K562 (cell line): Measurements from ENCODE around the gene PALM3. TPM values are rescaled to one million over a fixed set of nuclear protein-coding genes. Genes with fewer than 3 reads are reported as not detected.

Source experiments
- DACH1 ChIP-seq: fragments of 450-650 bp; IDR thresholded peaks from 2 replicates; pipeline ENCODE4 v1.6.1; 2018; ENCODE audit not compliant: partially characterized antibody
- DNMT1 ChIP-seq: fragments of 450-650 bp; IDR thresholded peaks from 2 replicates; pipeline ENCODE4 v1.6.1; 2016; ENCODE audit warnings: antibody characterized with exemption, mild to moderate bottlenecking
- EGR1 ChIP-seq: fragments of 450-650 bp; conservative IDR thresholded peaks from 2 replicates; pipeline ENCODE4 v1.6.1; 2017; ENCODE audit warnings: mild to moderate bottlenecking
- EHMT2 ChIP-seq: fragments of 450-650 bp; IDR thresholded peaks from 2 replicates; pipeline ENCODE4 v1.6.1; 2018; ENCODE audit warnings: antibody characterized with exemption
- ELF4 ChIP-seq: fragments of 450-650 bp; formaldehyde crosslinking; IDR thresholded peaks from 2 replicates; pipeline ENCODE4 v1.4.0; 2022; ENCODE audit warnings: missing genetic modification characterization
- FIP1L1 ChIP-seq: fragments of 200-400 bp; formaldehyde crosslinking; IDR thresholded peaks from 2 replicates; pipeline ENCODE4 v1.6.1; 2018; ENCODE audit warnings: mild to moderate bottlenecking, low read depth, low read length; ENCODE audit not compliant: poor library complexity, severe bottlenecking
- FOSL1 ChIP-seq: fragments of 200-800 bp; sonication (Bioruptor generic); conservative IDR thresholded peaks from 2 replicates; pipeline ENCODE4 v1.6.1; 2016; ENCODE audit warnings: missing genetic modification characterization, missing compliant biosample characterization
- FOXP1 ChIP-seq: sonication (generic); formaldehyde crosslinking; IDR thresholded peaks from 2 replicates; pipeline ENCODE4 v1.8.0; 2022; ENCODE audit warnings: mild to moderate bottlenecking, missing genetic modification reagents
- HMGN3 ChIP-seq: IDR thresholded peaks from 2 replicates; pipeline ENCODE4 v1.6.1; 2011; ENCODE audit warnings: borderline replicate concordance, low read depth, mild to moderate bottlenecking, mixed read lengths, low read length; ENCODE audit not compliant: insufficient read length; ENCODE audit errors: extremely low read depth
- NCOR1 ChIP-seq: fragments of 450-650 bp; IDR thresholded peaks from 2 replicates; pipeline ENCODE4 v1.6.1; 2016; ENCODE audit warnings: mild to moderate bottlenecking, moderate library complexity
- NR1H2 ChIP-seq: sonication (generic); formaldehyde crosslinking; IDR thresholded peaks from 2 replicates; pipeline ENCODE4 v1.4.0; 2020; ENCODE audit warnings: mild to moderate bottlenecking, missing genetic modification reagents
- PTRF ChIP-seq: fragments of 450-650 bp; IDR thresholded peaks from 2 replicates; pipeline ENCODE4 v1.6.1; 2016; ENCODE audit warnings: mild to moderate bottlenecking, missing genetic modification characterization, missing compliant biosample characterization
- TAF15 ChIP-seq: fragments of 200-400 bp; formaldehyde crosslinking; IDR thresholded peaks from 2 replicates; pipeline ENCODE4 v1.6.1; 2017; ENCODE audit warnings: mild to moderate bottlenecking, low read depth, low read length, moderate library complexity
- ZNF57 ChIP-seq: fragments of 450-650 bp; formaldehyde crosslinking; IDR thresholded peaks from 2 replicates; pipeline ENCODE4 v1.4.0; 2020; ENCODE audit warnings: mild to moderate bottlenecking, moderate library complexity
- ZNF695 ChIP-seq: fragments of 450-650 bp; formaldehyde crosslinking; IDR thresholded peaks from 2 replicates; pipeline ENCODE4 v1.4.0; 2020; ENCODE audit warnings: mild to moderate bottlenecking, moderate library complexity
- ZSCAN32 ChIP-seq: fragments of 450-650 bp; formaldehyde crosslinking; IDR thresholded peaks from 2 replicates; pipeline ENCODE4 v1.4.0; 2020; ENCODE audit warnings: mild to moderate bottlenecking, moderate library complexity
- polyA plus RNA-seq, 8 experiments: library from polyadenylated mRNA; depleted of rRNA in 4 of 8; stranded (reverse) in 5 of 8; unstranded in 3 of 8; fragments of >200 nt; fragmentation: Nextera tagmentation in 2 of 8; fragmentation: Illumina TruSeq in 1 of 8; extraction: Ambion mirVana in 2 of 8; extraction: Trizol in 1 of 8; gene quantifications; 2 replicates each; pipeline versions ENCODE4 v1.2.1 to v1.2.3, GENCODE V29; 2011 to 2014; ENCODE audit warnings: inconsistent platforms in 1 of 8, missing spikeins in 1 of 8
- total RNA-seq, 7 experiments: library from RNA; depleted of rRNA in 6 of 7; stranded (reverse); fragments of >200 nt in 6 of 7; fragmentation: Illumina TruSeq in 2 of 7; extraction: Trizol in 2 of 7; gene quantifications; 2 replicates each; pipeline versions ENCODE4 v1.2.1 to v1.2.3, GENCODE V29; 2011 to 2021; ENCODE audit warnings: low replicate concordance in 1 of 7
- TF ChIP-seq, protein P1 (sequence below): fragments of 250-450 bp; sonication (Bioruptor Pico); IDR thresholded peaks from 2 replicates; pipeline ENCODE4 v1.4.0; 2020; ENCODE audit warnings: mild to moderate bottlenecking
- TF ChIP-seq, protein P2 (sequence below): fragments of 250-450 bp; sonication (Bioruptor Pico); IDR thresholded peaks from 2 replicates; pipeline ENCODE4 v1.5.0; 2021
- TF ChIP-seq, protein P3 (sequence below): sonication (generic); formaldehyde crosslinking; IDR thresholded peaks from 2 replicates; pipeline ENCODE4 v1.8.1; 2023; ENCODE audit warnings: mild to moderate bottlenecking, missing genetic modification reagents
- TF ChIP-seq, protein P4 (sequence below): fragments of 250-450 bp; sonication (Bioruptor Pico); IDR thresholded peaks from 2 replicates; pipeline ENCODE4 v1.9.0; 2021; ENCODE audit warnings: mild to moderate bottlenecking
- TF ChIP-seq, protein P5 (sequence below): fragments of 450-650 bp; IDR thresholded peaks from 2 replicates; pipeline ENCODE4 v1.6.1; 2016; ENCODE audit warnings: antibody characterized with exemption
- TF ChIP-seq, protein P6 (sequence below): sonication (generic); formaldehyde crosslinking; IDR thresholded peaks from 2 replicates; pipeline ENCODE4 v1.8.0; 2023; ENCODE audit warnings: mild to moderate bottlenecking, missing genetic modification reagents

Gene PALM3
- total and polyA plus RNA-seq, 9 of the 15 experiments (the other 6 are each of a cell fraction or from before 2014, with no cell fraction given): 0.07 to 9.3 (median 3.3) TPM

DNA sequence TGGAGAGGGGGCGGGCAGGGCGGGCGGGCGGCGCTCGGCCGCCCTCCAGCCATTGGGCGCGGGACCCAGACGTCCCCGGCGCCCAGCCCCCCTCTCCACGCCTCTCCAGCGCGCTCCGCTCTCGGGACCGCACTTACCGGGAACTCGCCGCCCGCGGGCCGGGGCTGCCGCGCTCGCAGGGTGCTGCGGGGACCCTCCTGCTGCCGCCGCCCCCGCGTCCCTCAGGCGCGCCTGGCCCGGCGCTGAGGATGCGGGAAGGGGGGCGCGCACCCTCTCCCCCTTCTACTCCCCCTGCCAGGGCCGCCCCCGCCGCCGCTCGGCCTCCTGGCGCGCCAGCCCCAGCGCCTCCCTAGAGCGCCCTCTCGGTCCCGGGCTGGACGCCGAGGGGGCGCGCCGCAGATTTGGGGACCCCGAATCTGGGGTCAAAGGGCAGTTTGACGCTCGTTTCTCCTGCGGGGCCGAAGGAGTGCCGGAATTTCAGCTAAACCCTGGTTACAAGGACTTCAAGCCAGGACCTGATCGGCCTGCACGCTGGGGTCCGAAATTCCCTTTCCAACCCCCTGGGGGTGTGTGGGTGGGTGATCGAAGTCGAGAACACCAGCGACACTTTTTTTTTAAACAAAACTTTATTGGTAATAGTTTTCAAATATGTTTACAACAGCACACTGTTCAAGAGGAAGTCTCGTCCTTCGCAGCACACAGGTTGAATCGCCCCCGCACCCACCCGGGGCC lies 29.4 kb upstream of the PALM3 start (continued):
- TF ChIP-seq, protein P1, sequence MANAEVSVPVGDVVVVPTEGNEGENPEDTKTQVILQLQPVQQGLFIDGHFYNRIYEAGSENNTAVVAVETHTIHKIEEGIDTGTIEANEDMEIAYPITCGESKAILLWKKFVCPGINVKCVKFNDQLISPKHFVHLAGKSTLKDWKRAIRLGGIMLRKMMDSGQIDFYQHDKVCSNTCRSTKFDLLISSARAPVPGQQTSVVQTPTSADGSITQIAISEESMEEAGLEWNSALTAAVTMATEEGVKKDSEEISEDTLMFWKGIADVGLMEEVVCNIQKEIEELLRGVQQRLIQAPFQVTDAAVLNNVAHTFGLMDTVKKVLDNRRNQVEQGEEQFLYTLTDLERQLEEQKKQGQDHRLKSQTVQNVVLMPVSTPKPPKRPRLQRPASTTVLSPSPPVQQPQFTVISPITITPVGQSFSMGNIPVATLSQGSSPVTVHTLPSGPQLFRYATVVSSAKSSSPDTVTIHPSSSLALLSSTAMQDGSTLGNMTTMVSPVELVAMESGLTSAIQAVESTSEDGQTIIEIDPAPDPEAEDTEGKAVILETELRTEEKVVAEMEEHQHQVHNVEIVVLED (CRISPR knock-in tag): peak; percentile 35; the same call in 1 of the 2 replicates
- TF ChIP-seq NCOR1: peak; percentile 45; the same call in 1 of the 2 replicates
- TF ChIP-seq PTRF (tag): no peak
- TF ChIP-seq, protein P2, sequence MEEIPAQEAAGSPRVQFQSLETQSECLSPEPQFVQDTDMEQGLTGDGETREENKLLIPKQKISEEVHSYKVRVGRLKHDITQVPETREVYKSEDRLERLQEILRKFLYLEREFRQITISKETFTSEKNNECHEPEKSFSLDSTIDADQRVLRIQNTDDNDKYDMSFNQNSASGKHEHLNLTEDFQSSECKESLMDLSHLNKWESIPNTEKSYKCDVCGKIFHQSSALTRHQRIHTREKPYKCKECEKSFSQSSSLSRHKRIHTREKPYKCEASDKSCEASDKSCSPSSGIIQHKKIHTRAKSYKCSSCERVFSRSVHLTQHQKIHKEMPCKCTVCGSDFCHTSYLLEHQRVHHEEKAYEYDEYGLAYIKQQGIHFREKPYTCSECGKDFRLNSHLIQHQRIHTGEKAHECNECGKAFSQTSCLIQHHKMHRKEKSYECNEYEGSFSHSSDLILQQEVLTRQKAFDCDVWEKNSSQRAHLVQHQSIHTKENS (CRISPR knock-in tag): no peak
- TF ChIP-seq EGR1: peak; percentile 93
- TF ChIP-seq, protein P3, sequence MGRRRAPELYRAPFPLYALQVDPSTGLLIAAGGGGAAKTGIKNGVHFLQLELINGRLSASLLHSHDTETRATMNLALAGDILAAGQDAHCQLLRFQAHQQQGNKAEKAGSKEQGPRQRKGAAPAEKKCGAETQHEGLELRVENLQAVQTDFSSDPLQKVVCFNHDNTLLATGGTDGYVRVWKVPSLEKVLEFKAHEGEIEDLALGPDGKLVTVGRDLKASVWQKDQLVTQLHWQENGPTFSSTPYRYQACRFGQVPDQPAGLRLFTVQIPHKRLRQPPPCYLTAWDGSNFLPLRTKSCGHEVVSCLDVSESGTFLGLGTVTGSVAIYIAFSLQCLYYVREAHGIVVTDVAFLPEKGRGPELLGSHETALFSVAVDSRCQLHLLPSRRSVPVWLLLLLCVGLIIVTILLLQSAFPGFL (CRISPR knock-in tag): no peak; the same call in 1 of the 2 replicates
- TF ChIP-seq ZNF695 (CRISPR knock-in tag): no peak
- no peak for TF ChIP-seq NR1H2 (CRISPR knock-in tag)
- no peak for TF ChIP-seq ZNF57
- no peak for TF ChIP-seq ELF4 (CRISPR knock-in tag)
- TF ChIP-seq, protein P4, sequence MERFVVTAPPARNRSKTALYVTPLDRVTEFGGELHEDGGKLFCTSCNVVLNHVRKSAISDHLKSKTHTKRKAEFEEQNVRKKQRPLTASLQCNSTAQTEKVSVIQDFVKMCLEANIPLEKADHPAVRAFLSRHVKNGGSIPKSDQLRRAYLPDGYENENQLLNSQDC (CRISPR knock-in tag): no peak
- peak; percentile 71 for TF ChIP-seq FOXP1 (CRISPR knock-in tag)
- TF ChIP-seq, protein P5, sequence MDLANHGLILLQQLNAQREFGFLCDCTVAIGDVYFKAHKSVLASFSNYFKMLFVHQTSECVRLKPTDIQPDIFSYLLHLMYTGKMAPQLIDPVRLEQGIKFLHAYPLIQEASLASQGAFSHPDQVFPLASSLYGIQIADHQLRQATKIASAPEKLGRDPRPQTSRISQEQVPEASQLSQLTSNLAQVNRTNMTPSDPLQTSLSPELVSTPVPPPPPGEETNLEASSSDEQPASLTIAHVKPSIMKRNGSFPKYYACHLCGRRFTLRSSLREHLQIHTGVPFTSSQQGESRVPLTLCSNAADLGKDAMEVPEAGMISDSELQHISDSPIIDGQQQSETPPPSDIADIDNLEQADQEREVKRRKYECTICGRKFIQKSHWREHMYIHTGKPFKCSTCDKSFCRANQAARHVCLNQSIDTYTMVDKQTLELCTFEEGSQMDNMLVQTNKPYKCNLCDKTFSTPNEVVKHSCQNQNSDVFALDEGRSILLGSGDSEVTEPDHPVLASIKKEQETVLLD: peak; percentile 67; the same call in 1 of the 2 replicates
- peak; percentile 25 for TF ChIP-seq FIP1L1
- TF ChIP-seq DNMT1: no peak
- TF ChIP-seq TAF15: no peak
- TF ChIP-seq DACH1: no peak
- TF ChIP-seq EHMT2: no peak
- peak; percentile 66 for TF ChIP-seq HMGN3
- peak; percentile 32; the same call in 1 of the 2 replicates for TF ChIP-seq ZSCAN32 (CRISPR knock-in tag)
- no peak for TF ChIP-seq FOSL1 (tag)
- TF ChIP-seq, protein P6, sequence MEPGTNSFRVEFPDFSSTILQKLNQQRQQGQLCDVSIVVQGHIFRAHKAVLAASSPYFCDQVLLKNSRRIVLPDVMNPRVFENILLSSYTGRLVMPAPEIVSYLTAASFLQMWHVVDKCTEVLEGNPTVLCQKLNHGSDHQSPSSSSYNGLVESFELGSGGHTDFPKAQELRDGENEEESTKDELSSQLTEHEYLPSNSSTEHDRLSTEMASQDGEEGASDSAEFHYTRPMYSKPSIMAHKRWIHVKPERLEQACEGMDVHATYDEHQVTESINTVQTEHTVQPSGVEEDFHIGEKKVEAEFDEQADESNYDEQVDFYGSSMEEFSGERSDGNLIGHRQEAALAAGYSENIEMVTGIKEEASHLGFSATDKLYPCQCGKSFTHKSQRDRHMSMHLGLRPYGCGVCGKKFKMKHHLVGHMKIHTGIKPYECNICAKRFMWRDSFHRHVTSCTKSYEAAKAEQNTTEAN: no peak
